ENCODE results near the gene CSMD2. TPM values are rescaled to one million over a fixed set of nuclear protein-coding genes. Genes with fewer than 3 reads are reported as not detected.
A peak's percentile ranks its signal among the peaks of the same experiment; 100 is the strongest.

Gene CSMD2
- total and polyA plus RNA-seq, 2 donors from 2014 or later: 0.47 TPM; not detected in 1

DNA sequence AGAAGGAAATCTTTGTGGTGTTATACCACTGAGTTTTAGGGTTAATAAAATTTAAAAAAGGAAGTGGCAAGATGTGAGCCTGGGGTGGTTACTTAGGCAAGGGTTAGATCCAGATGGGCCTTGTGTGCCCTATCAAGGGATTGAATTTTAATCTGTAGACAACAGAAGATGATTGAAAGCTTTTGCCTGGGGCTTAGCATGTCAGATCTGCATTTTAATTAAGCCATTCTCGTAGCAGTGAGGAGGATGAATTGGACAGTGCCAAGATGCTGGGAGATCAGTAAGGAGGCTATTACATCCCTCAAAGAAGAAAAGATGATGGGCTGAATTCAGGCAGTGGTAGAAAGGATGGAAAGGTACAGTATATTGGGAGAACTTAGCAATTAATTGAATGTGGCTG is 258.9 kb downstream of the CSMD2 start:
- Histone ChIP-seq H3K4me1 (ENCODE audit: control insufficient read depth in 2 of 3, insufficient read depth in 2 of 3, low read depth in 1 of 3, low read length in 3 of 3) (peaks cover 2 to 23% (median 13%) of the 10 kb centered on the region in 3 donors), H3K9ac (ENCODE audit: low read length in 3 of 3) (no peak overlapping the region), H3K4me3 (ENCODE audit: low read length in 3 of 3) (no peak overlapping the region), H3K9me3 (ENCODE audit: control insufficient read depth in 2 of 3, insufficient read depth in 1 of 3, low read length in 3 of 3) (no peaks in the 10 kb centered on the region), H3K27ac (ENCODE audit: low read depth in 2 of 2, low read length in 2 of 2) (no peak overlapping the region), H3K27me3 (ENCODE audit: control insufficient read depth, insufficient read depth, low read length) (no peaks in the 10 kb centered on the region), H3K36me3 (ENCODE audit: control insufficient read depth in 2 of 3, insufficient read depth in 3 of 3, low read length in 3 of 3) (no peaks in the 10 kb centered on the region)
- FAIRE-seq (no peak), DNase-seq (no peak)
- TF ChIP-seq CTCF (IDR thresholded peaks at IDR 0.05; ENCODE audit: borderline replicate concordance, extremely low read depth, insufficient read depth): no peak
- intact Hi-C loops (cut with DNase I): no loop called here

- no peaks in the 10 kb centered on the region for H3K36me3 ChIP-seq (ENCODE audit: control insufficient read depth in 2 of 3, insufficient read depth in 3 of 3, low read length in 3 of 3)
- FAIRE-seq: no peak
Observed at GRCh38 chr1:33905241-33905640, 259.8 kb downstream of the CSMD2 start.

DNA sequence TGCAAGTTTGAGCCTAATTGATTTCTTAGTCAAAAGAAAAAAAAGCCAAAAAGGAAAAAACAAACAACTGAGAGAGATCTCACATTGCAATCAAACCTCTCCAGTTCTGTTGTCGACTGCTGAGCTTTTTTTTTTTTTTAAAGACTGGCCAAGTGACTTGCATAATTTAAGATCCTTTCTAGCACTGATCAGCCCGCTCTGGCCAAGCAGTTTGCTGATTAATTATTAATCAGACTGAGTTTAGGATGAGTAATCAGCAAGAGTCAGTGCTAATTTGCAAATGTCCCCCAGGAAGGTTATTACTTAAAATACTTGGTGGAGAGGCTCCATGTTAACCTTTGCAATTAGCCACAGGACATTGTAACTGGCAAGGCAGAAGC is 261.8 kb downstream of the CSMD2 start:
- intact Hi-C loops (cut with DNase I): no loop called here
- Histone ChIP-seq H3K9ac (ENCODE audit: low read length in 3 of 3) (peak overlapping the region in 1 of 3 donors; percentile 36), H3K36me3 (ENCODE audit: control insufficient read depth in 2 of 3, insufficient read depth in 3 of 3, low read length in 3 of 3) (no peaks in the 10 kb centered on the region), H3K4me3 (ENCODE audit: low read length in 3 of 3) (no peak overlapping the region), H3K27me3 (ENCODE audit: control insufficient read depth, insufficient read depth, low read length) (no peaks in the 10 kb centered on the region), H3K27ac (ENCODE audit: low read depth in 2 of 2, low read length in 2 of 2) (peak overlapping the region; percentile 13 to 60), H3K9me3 (ENCODE audit: control insufficient read depth in 2 of 3, insufficient read depth in 1 of 3, low read length in 3 of 3) (no peaks in the 10 kb centered on the region), H3K4me1 (ENCODE audit: control insufficient read depth in 2 of 3, insufficient read depth in 2 of 3, low read depth in 1 of 3, low read length in 3 of 3) (peaks cover 2 to 23% (median 15%) of the 10 kb centered on the region in 3 donors)
- no peak for TF ChIP-seq CTCF (IDR thresholded peaks at IDR 0.05; ENCODE audit: borderline replicate concordance, extremely low read depth, insufficient read depth)
- FAIRE-seq: peak; percentile 97
- peak in 3 of 5 donors; percentile 13 to 79 (median 61) for DNase-seq

More at GRCh38 chr1:33905241-33905640, 259.8 kb downstream of the CSMD2 start:
- no peak for TF ChIP-seq CTCF (IDR thresholded peaks at IDR 0.05; ENCODE audit: borderline replicate concordance, extremely low read depth, insufficient read depth)
- Histone ChIP-seq H3K4me3 (ENCODE audit: low read length in 3 of 3) (no peak overlapping the region), H3K4me1 (ENCODE audit: control insufficient read depth in 2 of 3, insufficient read depth in 2 of 3, low read depth in 1 of 3, low read length in 3 of 3) (peaks cover 2 to 23% (median 15%) of the 10 kb centered on the region in 3 donors), H3K9ac (ENCODE audit: low read length in 3 of 3) (no peak overlapping the region), H3K27me3 (ENCODE audit: control insufficient read depth, insufficient read depth, low read length) (no peaks in the 10 kb centered on the region), H3K27ac (ENCODE audit: low read depth in 2 of 2, low read length in 2 of 2) (no peak overlapping the region), H3K9me3 (ENCODE audit: control insufficient read depth in 2 of 3, insufficient read depth in 1 of 3, low read length in 3 of 3) (no peaks in the 10 kb centered on the region)
- no peak for DNase-seq
- intact Hi-C loops (cut with DNase I): no loop called here

All from kidney (tissue), 14 donors.